WTC11 (cell line): ENCODE data around the gene PLEKHG5. TPM values are rescaled to one million over a fixed set of nuclear protein-coding genes. Genes with fewer than 3 reads are reported as not detected.

ENCODE experiments used
- ATAC-seq: fragments of 200-7000 bp; cut with Tn5 transposase; 2 replicates; pipeline ENCODE4 v1.10.0; 2021; ENCODE audit warnings: mild to moderate bottlenecking, moderate library complexity
- CTCF ChIA-PET: fragments of 300-600 bp; sonication (Branson Sonifier 250); formaldehyde crosslinking; loops from one replicate; lab custom pipeline; 2021; ENCODE audit warnings: antibody characterized with exemption; lab: Charles Lee
- POLR2A ChIA-PET: fragments of 350-600 bp; sonication (Branson Sonifier 250); formaldehyde crosslinking; loops from one replicate; lab custom pipeline; 2021; ENCODE audit warnings: antibody characterized with exemption; lab: Charles Lee
- DNase-seq: peaks from one replicate; pipeline ENCODE4 v3.0.0; 2021; ENCODE audit warnings: low spot score
- H3K27ac Mint-ChIP-seq: 2 replicates; pipeline ENCODE4 v1.8.0; 2021; ENCODE audit warnings: mixed read lengths
- H3K27me3 Mint-ChIP-seq: 2 replicates; pipeline ENCODE4 v1.8.0; 2021; ENCODE audit warnings: low read depth, mild to moderate bottlenecking, moderate library complexity, mixed read lengths
- H3K36me3 Mint-ChIP-seq: 2 replicates; pipeline ENCODE4 v1.8.0; 2021; ENCODE audit warnings: mixed read lengths
- H3K4me1 Mint-ChIP-seq: 2 replicates; pipeline ENCODE4 v1.8.0; 2022; ENCODE audit warnings: mixed read lengths
- H3K4me3 Mint-ChIP-seq: 2 replicates; pipeline ENCODE4 v1.8.0; 2021; ENCODE audit warnings: mild to moderate bottlenecking, moderate library complexity, mixed read lengths
- H3K9me3 Mint-ChIP-seq: 2 replicates; pipeline ENCODE4 v1.8.0; 2021; ENCODE audit warnings: mixed read lengths
- ATF1 ChIP-seq: sonication (generic); formaldehyde crosslinking; IDR thresholded peaks from 2 replicates; pipeline ENCODE4 v1.8.1; 2023; ENCODE audit warnings: mild to moderate bottlenecking, moderate library complexity, missing genetic modification reagents
- GTF2I ChIP-seq: fragments of 250-450 bp; sonication (Bioruptor Pico); conservative IDR thresholded peaks from 2 replicates; pipeline ENCODE4 v1.4.0; 2021; ENCODE audit warnings: mild to moderate bottlenecking
- HMGA2 ChIP-seq: fragments of 250-450 bp; sonication (Bioruptor Pico); IDR thresholded peaks from 2 replicates; pipeline ENCODE4 v1.4.0; 2021; ENCODE audit warnings: mild to moderate bottlenecking, moderate library complexity
- IRF2 ChIP-seq: sonication (generic); formaldehyde crosslinking; IDR thresholded peaks from 2 replicates; pipeline ENCODE4 v1.8.0; 2022; ENCODE audit warnings: low read depth, missing genetic modification reagents, borderline replicate concordance
- KAT7 ChIP-seq: sonication (generic); formaldehyde crosslinking; IDR thresholded peaks from 2 replicates; pipeline ENCODE4 v1.8.1; 2023; ENCODE audit warnings: missing genetic modification reagents, mild to moderate bottlenecking, borderline replicate concordance
- NFATC4 ChIP-seq: fragments of 250-450 bp; sonication (Bioruptor Pico); IDR thresholded peaks from 2 replicates; pipeline ENCODE4 v1.9.0; 2021; ENCODE audit warnings: mild to moderate bottlenecking
- NFYB ChIP-seq: sonication (generic); formaldehyde crosslinking; conservative IDR thresholded peaks from 2 replicates; pipeline ENCODE4 v1.8.0; 2022; ENCODE audit warnings: low read depth, missing genetic modification reagents
- NR2C2 ChIP-seq: sonication (generic); formaldehyde crosslinking; IDR thresholded peaks from 2 replicates; pipeline ENCODE4 v1.8.0; 2022; ENCODE audit warnings: mild to moderate bottlenecking, missing genetic modification reagents
- SMAD4 ChIP-seq: sonication (generic); formaldehyde crosslinking; IDR thresholded peaks from 2 replicates; pipeline ENCODE4 v1.8.0; 2022; ENCODE audit warnings: mild to moderate bottlenecking, missing genetic modification reagents
- TP53 ChIP-seq: sonication (generic); formaldehyde crosslinking; IDR thresholded peaks from 2 replicates; pipeline ENCODE4 v1.8.1; 2023; ENCODE audit warnings: mild to moderate bottlenecking, missing genetic modification reagents
- ZNF219 ChIP-seq: sonication (generic); formaldehyde crosslinking; IDR thresholded peaks from 2 replicates; pipeline ENCODE4 v1.8.0; 2023; ENCODE audit warnings: missing genetic modification reagents, mild to moderate bottlenecking, borderline replicate concordance
- ZNF232 ChIP-seq: sonication (generic); formaldehyde crosslinking; IDR thresholded peaks from 2 replicates; pipeline ENCODE4 v1.8.0; 2022; ENCODE audit warnings: mild to moderate bottlenecking, missing genetic modification reagents
- ZNF396 ChIP-seq: fragments of 250-450 bp; sonication (Bioruptor Pico); IDR thresholded peaks from 2 replicates; pipeline ENCODE4 v1.8.0; 2021; ENCODE audit warnings: mild to moderate bottlenecking, moderate library complexity, borderline replicate concordance
- ZNF423 ChIP-seq: fragments of 250-450 bp; sonication (Bioruptor Pico); IDR thresholded peaks from 2 replicates; pipeline ENCODE4 v2.1.2; 2022; ENCODE audit warnings: mild to moderate bottlenecking, moderate library complexity
- total RNA-seq: library from RNA; stranded (reverse); gene quantifications from 3 replicates; pipeline ENCODE4 v1.2.3, GENCODE V29; 2021
- TF ChIP-seq, protein P1 (sequence below): sonication (generic); formaldehyde crosslinking; IDR thresholded peaks from 2 replicates; pipeline ENCODE4 v1.8.1; 2022; ENCODE audit warnings: missing genetic modification reagents, borderline replicate concordance
- TF ChIP-seq, protein P2 (sequence below): sonication (generic); formaldehyde crosslinking; IDR thresholded peaks from 2 replicates; pipeline ENCODE4 v1.8.0; 2022; ENCODE audit warnings: mild to moderate bottlenecking, missing genetic modification reagents
- TF ChIP-seq, protein P3 (sequence below): fragments of 250-450 bp; sonication (Bioruptor Pico); IDR thresholded peaks from 2 replicates; pipeline ENCODE4 v2.1.2; 2022; ENCODE audit warnings: mild to moderate bottlenecking, moderate library complexity
- TF ChIP-seq, protein P4 (sequence below): fragments of 200-600 bp; IDR thresholded peaks from 2 replicates; pipeline ENCODE4 v1.8.0; 2022; ENCODE audit warnings: antibody characterized with exemption
- TF ChIP-seq, protein P5 (sequence below): sonication (generic); formaldehyde crosslinking; IDR thresholded peaks from 2 replicates; pipeline ENCODE4 v1.8.1; 2023; ENCODE audit warnings: mild to moderate bottlenecking, missing genetic modification reagents, borderline replicate concordance
- TF ChIP-seq, protein P6 (sequence below): sonication (generic); formaldehyde crosslinking; IDR thresholded peaks from 2 replicates; pipeline ENCODE4 v1.8.0; 2023; ENCODE audit warnings: missing genetic modification reagents

The PLEKHG5 gene
- total RNA-seq, 1 experiment from 2014 or later, result 27.5 TPM

DNA sequence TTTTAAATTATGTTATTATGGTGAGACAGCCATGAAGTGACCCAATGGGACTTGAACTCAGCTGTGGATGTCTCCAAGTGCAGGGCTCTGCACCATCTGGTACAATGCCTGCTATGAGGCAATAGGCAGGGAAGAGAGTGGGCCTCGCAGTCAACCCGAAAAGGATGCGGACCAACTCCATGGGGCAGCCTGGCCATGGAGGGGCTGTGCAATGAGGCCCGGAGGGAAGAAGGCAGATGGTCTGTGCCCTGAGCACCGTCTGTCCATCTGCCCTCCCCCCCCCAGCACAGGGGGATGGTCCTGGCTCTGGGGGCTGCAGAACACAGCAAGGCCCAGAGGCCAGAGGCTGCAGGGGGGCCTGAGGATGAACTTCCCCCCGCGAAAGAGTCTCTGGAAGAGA is 49.9 kb downstream of the PLEKHG5 start:
- DNase-seq, result no peak
- Mint-ChIP-seq H3K4me3 (peak overlapping the region; percentile 66), H3K4me1 (peaks cover 39% of the 10 kb centered on the region), H3K27me3 (peaks cover 33% of the 10 kb centered on the region), H3K9me3 (no peaks in the 10 kb centered on the region), H3K36me3 (no peaks in the 10 kb centered on the region), H3K27ac (no peak overlapping the region)
- no peak for ATAC-seq
- POLR2A ChIA-PET, result no interaction called here
- CTCF ChIA-PET, result interaction anchor here (0.6 to 6.3 kb wide), 16 partner anchors 11 to 203 kb away, joined by 3 to 281 read pairs (median 20); partner anchors contain the start of genes ACOT7, ESPN, HES2 and KLHL21
- TF ChIP-seq, protein P1, sequence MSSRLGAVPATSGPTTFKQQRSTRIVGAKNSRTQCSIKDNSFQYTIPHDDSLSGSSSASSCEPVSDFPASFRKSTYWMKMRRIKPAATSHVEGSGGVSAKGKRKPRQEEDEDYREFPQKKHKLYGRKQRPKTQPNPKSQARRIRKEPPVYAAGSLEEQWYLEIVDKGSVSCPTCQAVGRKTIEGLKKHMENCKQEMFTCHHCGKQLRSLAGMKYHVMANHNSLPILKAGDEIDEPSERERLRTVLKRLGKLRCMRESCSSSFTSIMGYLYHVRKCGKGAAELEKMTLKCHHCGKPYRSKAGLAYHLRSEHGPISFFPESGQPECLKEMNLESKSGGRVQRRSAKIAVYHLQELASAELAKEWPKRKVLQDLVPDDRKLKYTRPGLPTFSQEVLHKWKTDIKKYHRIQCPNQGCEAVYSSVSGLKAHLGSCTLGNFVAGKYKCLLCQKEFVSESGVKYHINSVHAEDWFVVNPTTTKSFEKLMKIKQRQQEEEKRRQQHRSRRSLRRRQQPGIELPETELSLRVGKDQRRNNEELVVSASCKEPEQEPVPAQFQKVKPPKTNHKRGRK (CRISPR knock-in tag), result no peak
- no peak for TF ChIP-seq ZNF423 (CRISPR knock-in tag)
- TF ChIP-seq, protein P2, sequence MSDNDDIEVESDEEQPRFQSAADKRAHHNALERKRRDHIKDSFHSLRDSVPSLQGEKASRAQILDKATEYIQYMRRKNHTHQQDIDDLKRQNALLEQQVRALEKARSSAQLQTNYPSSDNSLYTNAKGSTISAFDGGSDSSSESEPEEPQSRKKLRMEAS, result no peak
- TF ChIP-seq ZNF219, result no peak
- TF ChIP-seq, protein P3, sequence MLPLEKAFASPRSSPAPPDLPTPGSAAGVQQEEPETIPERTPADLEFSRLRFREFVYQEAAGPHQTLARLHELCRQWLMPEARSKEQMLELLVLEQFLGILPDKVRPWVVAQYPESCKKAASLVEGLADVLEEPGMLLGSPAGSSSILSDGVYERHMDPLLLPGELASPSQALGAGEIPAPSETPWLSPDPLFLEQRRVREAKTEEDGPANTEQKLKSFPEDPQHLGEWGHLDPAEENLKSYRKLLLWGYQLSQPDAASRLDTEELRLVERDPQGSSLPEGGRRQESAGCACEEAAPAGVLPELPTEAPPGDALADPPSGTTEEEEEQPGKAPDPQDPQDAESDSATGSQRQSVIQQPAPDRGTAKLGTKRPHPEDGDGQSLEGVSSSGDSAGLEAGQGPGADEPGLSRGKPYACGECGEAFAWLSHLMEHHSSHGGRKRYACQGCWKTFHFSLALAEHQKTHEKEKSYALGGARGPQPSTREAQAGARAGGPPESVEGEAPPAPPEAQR, result no peak
- TF ChIP-seq ATF1 (CRISPR knock-in tag), result no peak
- no peak for TF ChIP-seq NFATC4 (CRISPR knock-in tag)
- no peak for TF ChIP-seq NR2C2 (CRISPR knock-in tag)
- no peak for TF ChIP-seq TP53 (CRISPR knock-in tag)
- TF ChIP-seq HMGA2 (CRISPR knock-in tag), result no peak
- no peak for TF ChIP-seq ZNF396 (CRISPR knock-in tag)
- TF ChIP-seq, protein P4, sequence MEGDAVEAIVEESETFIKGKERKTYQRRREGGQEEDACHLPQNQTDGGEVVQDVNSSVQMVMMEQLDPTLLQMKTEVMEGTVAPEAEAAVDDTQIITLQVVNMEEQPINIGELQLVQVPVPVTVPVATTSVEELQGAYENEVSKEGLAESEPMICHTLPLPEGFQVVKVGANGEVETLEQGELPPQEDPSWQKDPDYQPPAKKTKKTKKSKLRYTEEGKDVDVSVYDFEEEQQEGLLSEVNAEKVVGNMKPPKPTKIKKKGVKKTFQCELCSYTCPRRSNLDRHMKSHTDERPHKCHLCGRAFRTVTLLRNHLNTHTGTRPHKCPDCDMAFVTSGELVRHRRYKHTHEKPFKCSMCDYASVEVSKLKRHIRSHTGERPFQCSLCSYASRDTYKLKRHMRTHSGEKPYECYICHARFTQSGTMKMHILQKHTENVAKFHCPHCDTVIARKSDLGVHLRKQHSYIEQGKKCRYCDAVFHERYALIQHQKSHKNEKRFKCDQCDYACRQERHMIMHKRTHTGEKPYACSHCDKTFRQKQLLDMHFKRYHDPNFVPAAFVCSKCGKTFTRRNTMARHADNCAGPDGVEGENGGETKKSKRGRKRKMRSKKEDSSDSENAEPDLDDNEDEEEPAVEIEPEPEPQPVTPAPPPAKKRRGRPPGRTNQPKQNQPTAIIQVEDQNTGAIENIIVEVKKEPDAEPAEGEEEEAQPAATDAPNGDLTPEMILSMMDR, result no peak
- TF ChIP-seq GTF2I (CRISPR knock-in tag), result no peak
- TF ChIP-seq, protein P5, sequence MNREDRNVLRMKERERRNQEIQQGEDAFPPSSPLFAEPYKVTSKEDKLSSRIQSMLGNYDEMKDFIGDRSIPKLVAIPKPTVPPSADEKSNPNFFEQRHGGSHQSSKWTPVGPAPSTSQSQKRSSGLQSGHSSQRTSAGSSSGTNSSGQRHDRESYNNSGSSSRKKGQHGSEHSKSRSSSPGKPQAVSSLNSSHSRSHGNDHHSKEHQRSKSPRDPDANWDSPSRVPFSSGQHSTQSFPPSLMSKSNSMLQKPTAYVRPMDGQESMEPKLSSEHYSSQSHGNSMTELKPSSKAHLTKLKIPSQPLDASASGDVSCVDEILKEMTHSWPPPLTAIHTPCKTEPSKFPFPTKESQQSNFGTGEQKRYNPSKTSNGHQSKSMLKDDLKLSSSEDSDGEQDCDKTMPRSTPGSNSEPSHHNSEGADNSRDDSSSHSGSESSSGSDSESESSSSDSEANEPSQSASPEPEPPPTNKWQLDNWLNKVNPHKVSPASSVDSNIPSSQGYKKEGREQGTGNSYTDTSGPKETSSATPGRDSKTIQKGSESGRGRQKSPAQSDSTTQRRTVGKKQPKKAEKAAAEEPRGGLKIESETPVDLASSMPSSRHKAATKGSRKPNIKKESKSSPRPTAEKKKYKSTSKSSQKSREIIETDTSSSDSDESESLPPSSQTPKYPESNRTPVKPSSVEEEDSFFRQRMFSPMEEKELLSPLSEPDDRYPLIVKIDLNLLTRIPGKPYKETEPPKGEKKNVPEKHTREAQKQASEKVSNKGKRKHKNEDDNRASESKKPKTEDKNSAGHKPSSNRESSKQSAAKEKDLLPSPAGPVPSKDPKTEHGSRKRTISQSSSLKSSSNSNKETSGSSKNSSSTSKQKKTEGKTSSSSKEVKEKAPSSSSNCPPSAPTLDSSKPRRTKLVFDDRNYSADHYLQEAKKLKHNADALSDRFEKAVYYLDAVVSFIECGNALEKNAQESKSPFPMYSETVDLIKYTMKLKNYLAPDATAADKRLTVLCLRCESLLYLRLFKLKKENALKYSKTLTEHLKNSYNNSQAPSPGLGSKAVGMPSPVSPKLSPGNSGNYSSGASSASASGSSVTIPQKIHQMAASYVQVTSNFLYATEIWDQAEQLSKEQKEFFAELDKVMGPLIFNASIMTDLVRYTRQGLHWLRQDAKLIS, result no peak
- no peak for TF ChIP-seq NFYB (CRISPR knock-in tag)
- TF ChIP-seq IRF2, result no peak
- no peak for TF ChIP-seq KAT7 (CRISPR knock-in tag)
- no peak for TF ChIP-seq SMAD4 (CRISPR knock-in tag)
- TF ChIP-seq, protein P6, sequence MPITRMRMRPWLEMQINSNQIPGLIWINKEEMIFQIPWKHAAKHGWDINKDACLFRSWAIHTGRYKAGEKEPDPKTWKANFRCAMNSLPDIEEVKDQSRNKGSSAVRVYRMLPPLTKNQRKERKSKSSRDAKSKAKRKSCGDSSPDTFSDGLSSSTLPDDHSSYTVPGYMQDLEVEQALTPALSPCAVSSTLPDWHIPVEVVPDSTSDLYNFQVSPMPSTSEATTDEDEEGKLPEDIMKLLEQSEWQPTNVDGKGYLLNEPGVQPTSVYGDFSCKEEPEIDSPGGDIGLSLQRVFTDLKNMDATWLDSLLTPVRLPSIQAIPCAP (CRISPR knock-in tag), result no peak
- no peak for TF ChIP-seq ZNF232
